Natural killer cell (primary cell): ENCODE measurements around the gene HOXB4. TPM values are rescaled to one million over a fixed set of nuclear protein-coding genes. Genes with fewer than 3 reads are reported as not detected.
A peak's percentile ranks its signal among the peaks of the same experiment; 100 is the strongest.

Experiments used
- ATAC-seq, 3 donors: fragments of 150-1000 bp in 2 of 3; fragments of 200-7000 bp in 1 of 3; cut with Tn5 transposase; 1 replicate in 1 of 3; 2 replicates in 2 of 3; pipeline ENCODE4 v1.10.0; 2021; ENCODE audit warnings: mild to moderate bottlenecking in 2 of 3, moderate library complexity in 2 of 3
- DNase-seq, 2 donors: peaks; one replicate each; pipeline versions ENCODE4 v3.0.0 to v3.0.0-alpha.2; 2013 to 2021; ENCODE audit warnings: mixed read lengths in 1 of 2
- H3K27ac ChIP-seq: one replicate; pipeline ENCODE4 v1.5.1; 2013; ENCODE audit warnings: mild to moderate bottlenecking, low read length
- H3K27me3 ChIP-seq: one replicate; pipeline ENCODE4 v1.6.1; 2013; ENCODE audit warnings: low read length; ENCODE audit not compliant: control insufficient read depth, insufficient read depth
- H3K36me3 ChIP-seq: one replicate; pipeline ENCODE4 v1.6.1; 2013; ENCODE audit warnings: low read length; ENCODE audit not compliant: control insufficient read depth, insufficient read depth
- H3K4me1 ChIP-seq: one replicate; pipeline ENCODE4 v1.6.1; 2013; ENCODE audit warnings: low read length; ENCODE audit not compliant: control insufficient read depth, insufficient read depth
- H3K4me3 ChIP-seq: one replicate; pipeline ENCODE4 v1.5.1; 2013; ENCODE audit warnings: low read length
- H3K9me3 ChIP-seq: one replicate; pipeline ENCODE4 v1.6.1; 2013; ENCODE audit warnings: low read length; ENCODE audit not compliant: control insufficient read depth, insufficient read depth
- H3K27ac Mint-ChIP-seq, 2 donors: one replicate each; pipeline ENCODE4 v1.8.0; 2022; ENCODE audit warnings: mild to moderate bottlenecking in 2 of 2, mixed read lengths in 2 of 2, moderate library complexity in 1 of 2
- H3K27me3 Mint-ChIP-seq, 2 donors: one replicate each; pipeline ENCODE4 v1.8.0; 2022; ENCODE audit warnings: low read depth in 2 of 2, mixed read lengths in 2 of 2
- H3K36me3 Mint-ChIP-seq: one replicate; pipeline ENCODE4 v1.8.0; 2022; ENCODE audit warnings: mixed read lengths
- H3K4me1 Mint-ChIP-seq, 2 donors: one replicate each; pipeline ENCODE4 v1.8.0; 2022; ENCODE audit warnings: mixed read lengths in 2 of 2
- H3K4me3 Mint-ChIP-seq: one replicate; pipeline ENCODE4 v1.8.0; 2022; ENCODE audit warnings: mild to moderate bottlenecking, moderate library complexity, mixed read lengths
- H3K9me3 Mint-ChIP-seq, 2 donors: one replicate each; pipeline ENCODE4 v1.8.0; 2022; ENCODE audit warnings: mixed read lengths in 2 of 2
- WGBS: methylation state at CpG from one replicate; pipeline ENCODE4 v1.1.7; 2013; ENCODE audit warnings: missing lambda C conversion rate; ENCODE audit not compliant: insufficient coverage; 5-methylcytosine and 5-hydroxymethylcytosine counted together
- intact Hi-C: fragments of 100-400 bp; cut with micrococcal nuclease; formaldehyde crosslinking; loops from one replicate; pipeline ENCODE4 v1.14.2; 2022
- total RNA-seq, 4 donors: library from RNA; stranded (reverse); fragments of 120-200 nt in 1 of 4; gene quantifications; one replicate each; pipeline versions ENCODE4 v1.2.3 to v1.2.4, GENCODE V29; 2013 to 2022
- TF ChIP-seq, protein P1 (sequence below): fragments of 200-600 bp; IDR thresholded peaks from one replicate; pipeline ENCODE4 v1.8.0; 2022; ENCODE audit warnings: antibody characterized with exemption

Gene HOXB4
- total RNA-seq, 3 donors from 2014 or later (not counting 1 experiment from before 2014, with no cell fraction given): 3.5 to 6.7 (median 5.7) TPM

- Mint-ChIP-seq H3K27ac (no peak overlapping the region), H3K4me1 (peaks cover 15 to 17% of the 10 kb centered on the region in 2 donors), H3K27me3 (peaks cover 0 to 7% of the 10 kb centered on the region in 2 donors), H3K9me3 (no peaks in the 10 kb centered on the region), H3K4me3 (no peak overlapping the region), H3K36me3 (no peaks in the 10 kb centered on the region)
- 87% methylated on average over 5 of the region's 5 CpGs for WGBS
- no peaks in the 10 kb centered on the region for H3K9me3 ChIP-seq
- no peak overlapping the region for H3K27ac ChIP-seq
- no peak overlapping the region for H3K4me3 ChIP-seq
- no peaks in the 10 kb centered on the region for H3K36me3 ChIP-seq
- H3K4me1 ChIP-seq: peaks cover 16% of the 10 kb centered on the region
- H3K27me3 ChIP-seq: no peaks in the 10 kb centered on the region
- ATAC-seq (no peak), DNase-seq (no peak)
- TF ChIP-seq, protein P1, sequence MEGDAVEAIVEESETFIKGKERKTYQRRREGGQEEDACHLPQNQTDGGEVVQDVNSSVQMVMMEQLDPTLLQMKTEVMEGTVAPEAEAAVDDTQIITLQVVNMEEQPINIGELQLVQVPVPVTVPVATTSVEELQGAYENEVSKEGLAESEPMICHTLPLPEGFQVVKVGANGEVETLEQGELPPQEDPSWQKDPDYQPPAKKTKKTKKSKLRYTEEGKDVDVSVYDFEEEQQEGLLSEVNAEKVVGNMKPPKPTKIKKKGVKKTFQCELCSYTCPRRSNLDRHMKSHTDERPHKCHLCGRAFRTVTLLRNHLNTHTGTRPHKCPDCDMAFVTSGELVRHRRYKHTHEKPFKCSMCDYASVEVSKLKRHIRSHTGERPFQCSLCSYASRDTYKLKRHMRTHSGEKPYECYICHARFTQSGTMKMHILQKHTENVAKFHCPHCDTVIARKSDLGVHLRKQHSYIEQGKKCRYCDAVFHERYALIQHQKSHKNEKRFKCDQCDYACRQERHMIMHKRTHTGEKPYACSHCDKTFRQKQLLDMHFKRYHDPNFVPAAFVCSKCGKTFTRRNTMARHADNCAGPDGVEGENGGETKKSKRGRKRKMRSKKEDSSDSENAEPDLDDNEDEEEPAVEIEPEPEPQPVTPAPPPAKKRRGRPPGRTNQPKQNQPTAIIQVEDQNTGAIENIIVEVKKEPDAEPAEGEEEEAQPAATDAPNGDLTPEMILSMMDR: no peak
- intact Hi-C loops: no loop called here
Measured at GRCh38 chr17:48562934-48563333, 15.2 kb downstream of the HOXB4 start.

GRCh38 chr17:48561884-48562810 lies 16.0 kb downstream of the HOXB4 start:
- 69% methylated on average over 13 of the region's 15 CpGs for WGBS
- Mint-ChIP-seq H3K4me3 (peak overlapping the region; percentile 29), H3K36me3 (no peaks in the 10 kb centered on the region), H3K4me1 (peaks cover 15 to 17% of the 10 kb centered on the region in 2 donors), H3K9me3 (no peaks in the 10 kb centered on the region), H3K27me3 (peaks cover 0 to 7% of the 10 kb centered on the region in 2 donors), H3K27ac (peak overlapping the region; percentile 67)
- DNase-seq (peak in 1 of 2 donors; percentile 40), ATAC-seq (peak; percentile 64 to 89 (median 78))
- Histone ChIP-seq H3K27ac (no peak overlapping the region), H3K9me3 (no peaks in the 10 kb centered on the region), H3K4me3 (no peak overlapping the region), H3K27me3 (no peaks in the 10 kb centered on the region), H3K4me1 (peaks cover 16% of the 10 kb centered on the region), H3K36me3 (no peaks in the 10 kb centered on the region)
- intact Hi-C loops: no loop called here
- TF ChIP-seq, protein P1: no peak

DNA sequence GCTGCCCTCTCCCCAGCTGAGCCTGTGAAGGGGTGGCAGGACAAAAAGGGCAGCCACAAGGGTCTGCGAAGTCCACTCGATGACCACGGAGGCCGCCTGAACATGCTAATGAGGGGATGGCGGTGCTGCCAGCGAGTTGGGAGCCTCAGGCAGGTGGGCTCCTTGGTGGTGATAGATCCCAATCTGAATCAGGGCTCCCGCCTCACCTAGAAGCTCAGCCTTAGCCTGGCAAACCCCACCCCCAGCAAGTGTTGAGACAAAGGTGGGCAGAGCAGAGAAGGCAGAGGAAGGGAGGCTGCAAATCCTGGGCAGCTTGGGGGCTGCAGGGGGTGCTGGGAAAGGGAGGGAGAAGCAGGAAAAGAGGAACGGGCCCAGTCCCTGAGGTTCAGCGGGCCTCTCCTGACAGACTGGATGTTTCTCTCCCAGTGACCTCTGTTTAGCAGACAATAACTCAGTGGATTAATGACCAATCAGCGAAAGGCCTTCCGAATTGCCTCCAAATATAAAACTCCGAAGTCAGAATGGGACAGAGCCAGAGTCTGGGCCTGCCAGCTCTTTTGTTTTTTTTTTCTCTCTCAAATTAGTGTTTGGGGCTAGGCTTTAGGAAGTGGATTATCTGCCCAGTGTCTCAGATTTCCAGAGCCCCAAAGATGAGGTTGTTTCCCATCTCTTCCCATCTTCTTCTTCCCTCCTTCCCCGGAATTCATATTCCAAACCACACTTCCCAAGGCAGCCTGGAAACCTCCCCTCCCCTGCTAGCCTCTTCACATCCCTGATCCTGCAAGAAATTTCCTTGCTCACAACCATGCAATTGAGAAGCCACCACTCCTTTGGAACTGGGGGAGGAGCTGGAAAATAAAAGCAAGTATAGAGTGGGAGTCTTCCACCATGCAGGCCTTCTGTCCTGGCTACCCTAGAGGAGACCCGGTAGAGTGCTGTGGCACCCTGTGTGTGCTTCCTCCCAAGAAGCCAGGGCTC lies 18.0 kb downstream of the HOXB4 start:
- Mint-ChIP-seq H3K27ac (no peak overlapping the region), H3K36me3 (no peaks in the 10 kb centered on the region), H3K27me3 (peaks cover 0 to 13% of the 10 kb centered on the region in 2 donors), H3K4me1 (peaks cover 27 to 34% of the 10 kb centered on the region in 2 donors), H3K9me3 (no peaks in the 10 kb centered on the region), H3K4me3 (no peak overlapping the region)
- H3K9me3 ChIP-seq: no peaks in the 10 kb centered on the region
- TF ChIP-seq, protein P1: no peak
- H3K36me3 ChIP-seq: no peaks in the 10 kb centered on the region
- intact Hi-C loops: no loop called here
- H3K4me3 ChIP-seq: no peak overlapping the region
- no peak for ATAC-seq
- no peak for DNase-seq
- H3K27ac ChIP-seq: no peak overlapping the region
- no peaks in the 10 kb centered on the region for H3K27me3 ChIP-seq
- H3K4me1 ChIP-seq: peaks cover 23% of the 10 kb centered on the region
- WGBS: 92% methylated on average over 14 of the region's 14 CpGs
